Endothelial cell of umbilical vein (primary cell): Measurements from ENCODE around the gene SRBD1. TPM values are rescaled to one million over a fixed set of nuclear protein-coding genes. Genes with fewer than 3 reads are reported as not detected.

Source experiments
- BruUV-seq: library from RNA; stranded (reverse); fragments of 400-500 nt; replicated peaks from 2 replicates; lab custom pipeline; 2021; lab: Mats Ljungman, UMichigan
- CTCF ChIA-PET: fragments of 300-600, 350-600 bp; sonication (Branson Sonifier 250); formaldehyde crosslinking; loops from one replicate; lab custom pipeline; 2021; ENCODE audit warnings: antibody characterized with exemption, inconsistent platforms; lab: Charles Lee
- POLR2A ChIA-PET: fragments of 300-600, 350-600 bp; sonication (Branson Sonifier 250); formaldehyde crosslinking; loops from one replicate; lab custom pipeline; 2021; ENCODE audit warnings: antibody characterized with exemption, inconsistent platforms; lab: Charles Lee
- DNase-seq: peaks from one replicate; pipeline ENCODE4 v3.0.0-alpha.2; 2011; ENCODE audit warnings: low read depth, low spot score
- FAIRE-seq: peaks from 2 replicates; lab custom pipeline; 2011; peaks lifted over from hg19 to GRCh38; lab: Jason Lieb, UNC
- H2AFZ ChIP-seq: 2 replicates; pipeline ENCODE4 v1.6.0; 2012; ENCODE audit warnings: low read depth, low read length, control low read depth, inconsistent platforms
- H3K27ac ChIP-seq: 2 replicates; pipeline ENCODE4 v1.5.1; 2011; ENCODE audit warnings: low read depth, mild to moderate bottlenecking, control low read depth, low read length, moderate library complexity; ENCODE audit not compliant: insufficient read depth
- H3K27me3 ChIP-seq, 2 experiments: 2 replicates each; pipeline versions ENCODE4 v1.6.0 to v1.6.1; 2011; ENCODE audit warnings: low read length in 2 of 2, mixed read lengths in 1 of 2; ENCODE audit not compliant: control insufficient read depth in 2 of 2, insufficient read depth in 2 of 2
- H3K36me3 ChIP-seq, 2 experiments: 2 replicates in 1 of 2; 3 replicates in 1 of 2; pipeline ENCODE4 v1.5.1; 2011; ENCODE audit warnings: low read length in 2 of 2, mild to moderate bottlenecking in 1 of 2, moderate library complexity in 1 of 2; ENCODE audit not compliant: control insufficient read depth in 2 of 2, insufficient read depth in 2 of 2; ENCODE audit errors: extremely low read depth in 1 of 2
- H3K4me1 ChIP-seq: 3 replicates; pipeline ENCODE4 v1.5.1; 2011; ENCODE audit warnings: mild to moderate bottlenecking, low read length; ENCODE audit not compliant: control insufficient read depth, insufficient read depth; ENCODE audit errors: extremely low read depth
- H3K4me2 ChIP-seq: 2 replicates; pipeline ENCODE4 v1.6.1; 2011; ENCODE audit warnings: low read length, control low read depth, mixed read lengths; ENCODE audit not compliant: insufficient read depth
- H3K4me3 ChIP-seq, 3 experiments: fragments of 200-600 bp in 1 of 3; sonication (generic), shearing (Covaris generic) in 1 of 3; replicated peaks in 1 of 3; 2 replicates each; pipeline ENCODE4 v1.5.1; 2011 to 2016; ENCODE audit warnings: control low read depth in 3 of 3, low read length in 3 of 3, mild to moderate bottlenecking in 2 of 3, inconsistent platforms in 1 of 3, low read depth in 1 of 3, moderate library complexity in 1 of 3; ENCODE audit not compliant: insufficient read depth in 1 of 3
- H3K79me2 ChIP-seq: 2 replicates; pipeline ENCODE4 v1.6.0; 2012; ENCODE audit warnings: low read length, inconsistent platforms; ENCODE audit not compliant: control insufficient read depth, insufficient read depth
- H3K9ac ChIP-seq: replicated peaks from 2 replicates; pipeline ENCODE3; 2011; ENCODE audit warnings: low read length, control low read depth; ENCODE audit not compliant: insufficient read depth; ENCODE audit errors: extremely low read depth
- H3K9me1 ChIP-seq: replicated peaks from 3 replicates; pipeline ENCODE4 v1.6.0; 2011; ENCODE audit warnings: mild to moderate bottlenecking, low read length; ENCODE audit not compliant: control insufficient read depth, insufficient read depth; ENCODE audit errors: extremely low read depth
- H3K9me3 ChIP-seq: replicated peaks from 2 replicates; pipeline ENCODE4 v1.5.1; 2012; ENCODE audit warnings: low read length, inconsistent platforms; ENCODE audit not compliant: control insufficient read depth, insufficient read depth
- H4K20me1 ChIP-seq: replicated peaks from 2 replicates; pipeline ENCODE3; 2011; ENCODE audit warnings: mild to moderate bottlenecking, low read length; ENCODE audit not compliant: control insufficient read depth, insufficient read depth; ENCODE audit errors: extremely low read depth
- EZH2 ChIP-seq: IDR thresholded peaks from 2 replicates; pipeline ENCODE4 v1.6.1; 2012; ENCODE audit warnings: borderline replicate concordance, low read depth, mild to moderate bottlenecking, moderate library complexity, low read length, inconsistent platforms; ENCODE audit not compliant: severe bottlenecking
- FOS ChIP-seq: IDR thresholded peaks from 2 replicates; pipeline ENCODE4 v1.6.1; 2011; ENCODE audit warnings: mild to moderate bottlenecking, low read length, moderate library complexity, borderline replicate concordance; ENCODE audit not compliant: insufficient read depth
- GATA2 ChIP-seq: IDR thresholded peaks from 2 replicates; pipeline ENCODE4 v1.7.0; 2011; ENCODE audit warnings: low read depth, mild to moderate bottlenecking, moderate library complexity, mixed read lengths, low read length; ENCODE audit not compliant: insufficient read length, insufficient read depth
- JUN ChIP-seq: IDR thresholded peaks from 2 replicates; pipeline ENCODE4 v1.6.1; 2011; ENCODE audit warnings: borderline replicate concordance, low read depth; ENCODE audit not compliant: insufficient read length, insufficient read depth
- MYC ChIP-seq: IDR thresholded peaks from one replicate; pipeline ENCODE4 v1.6.1; 2011; ENCODE audit warnings: mild to moderate bottlenecking, low read depth, low read length
- POLR2A ChIP-seq: IDR thresholded peaks from 2 replicates; pipeline ENCODE4 v1.6.1; 2012; ENCODE audit warnings: low read depth, mild to moderate bottlenecking, control low read depth, low read length
- POLR2AphosphoS5 ChIP-seq: IDR thresholded peaks from 2 replicates; pipeline ENCODE4 v1.6.1; 2012; ENCODE audit warnings: low read depth, mild to moderate bottlenecking, control low read depth, low read length, moderate library complexity; ENCODE audit not compliant: insufficient read depth
- dilution Hi-C: fragments of 300-500 bp; cut with MboI; formaldehyde crosslinking; loops from one replicate; pipeline ENCODE4 v1.15.0; 2019; ENCODE audit warnings: low sequenced_read_pairs; ENCODE audit not compliant: extremely low pct_ligation_motif_present
- intact Hi-C: fragments of 100-400 bp; cut with micrococcal nuclease; formaldehyde crosslinking; loops from one replicate; pipeline ENCODE4 v1.10.0; 2022
- polyA plus RNA-seq, 4 experiments: library from polyadenylated mRNA; depleted of rRNA in 3 of 4; stranded (reverse) in 3 of 4; unstranded in 1 of 4; fragments of >200 nt; gene quantifications; 2 replicates each; pipeline versions ENCODE4 v1.2.1 to v1.2.3, GENCODE V29; 2011 to 2012; ENCODE audit warnings: missing spikeins in 1 of 4
- total RNA-seq: library from RNA; stranded (reverse); gene quantifications from 2 replicates; pipeline ENCODE4 v1.2.3, GENCODE V29; 2021
- TF ChIP-seq, protein P1 (sequence below), 2 donors: IDR thresholded peaks; 1 replicate in 1 of 2; 2 replicates in 1 of 2; pipeline ENCODE4 v1.5.1; 2011; ENCODE audit warnings: low read length in 2 of 2, mild to moderate bottlenecking in 2 of 2, moderate library complexity in 2 of 2, control low read depth in 1 of 2, inconsistent platforms in 1 of 2, low read depth in 1 of 2; ENCODE audit not compliant: insufficient read depth in 1 of 2; ENCODE audit errors: extremely low read depth in 1 of 2
- TF ChIP-seq, protein P2 (sequence below): IDR thresholded peaks from 2 replicates; pipeline ENCODE4 v1.6.1; 2011; ENCODE audit not compliant: insufficient read depth, insufficient read length

The SRBD1 gene
- total and polyA plus RNA-seq, 2 donors (not counting 3 experiments of a cell fraction or from before 2014, with no cell fraction given), result 3.7 to 12.5 TPM

DNA sequence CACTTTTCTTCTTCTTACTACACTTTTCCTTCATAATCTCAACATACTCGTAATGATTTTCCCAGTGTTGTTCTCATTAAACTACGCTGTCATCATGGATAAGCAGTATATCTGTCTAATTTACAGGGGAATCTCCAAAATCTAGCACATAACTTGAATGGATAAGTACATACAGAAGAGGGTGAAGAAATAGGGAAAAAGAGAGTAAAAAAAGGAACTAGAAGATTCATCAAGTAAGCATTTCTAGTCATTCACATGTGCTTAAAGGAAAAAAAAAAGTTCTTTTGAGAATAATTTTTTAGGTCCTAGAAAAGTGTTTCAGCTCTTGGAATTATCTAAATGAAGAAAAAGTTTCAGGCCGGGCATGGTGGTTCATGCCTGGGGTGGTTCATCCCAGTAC lies 51.6 kb downstream of the SRBD1 start:
- H3K36me3 ChIP-seq, result no peaks in the 10 kb centered on the region
- no peak overlapping the region for H3K4me2 ChIP-seq
- H3K27me3 ChIP-seq, result no peaks in the 10 kb centered on the region
- BruUV-seq, result no TSS peak
- H3K4me3 ChIP-seq, result no peak overlapping the region
- no peaks in the 10 kb centered on the region for H4K20me1 ChIP-seq
- dilution Hi-C loops, result no loop called here
- no peaks in the 10 kb centered on the region for H3K79me2 ChIP-seq
- TF ChIP-seq, protein P1, sequence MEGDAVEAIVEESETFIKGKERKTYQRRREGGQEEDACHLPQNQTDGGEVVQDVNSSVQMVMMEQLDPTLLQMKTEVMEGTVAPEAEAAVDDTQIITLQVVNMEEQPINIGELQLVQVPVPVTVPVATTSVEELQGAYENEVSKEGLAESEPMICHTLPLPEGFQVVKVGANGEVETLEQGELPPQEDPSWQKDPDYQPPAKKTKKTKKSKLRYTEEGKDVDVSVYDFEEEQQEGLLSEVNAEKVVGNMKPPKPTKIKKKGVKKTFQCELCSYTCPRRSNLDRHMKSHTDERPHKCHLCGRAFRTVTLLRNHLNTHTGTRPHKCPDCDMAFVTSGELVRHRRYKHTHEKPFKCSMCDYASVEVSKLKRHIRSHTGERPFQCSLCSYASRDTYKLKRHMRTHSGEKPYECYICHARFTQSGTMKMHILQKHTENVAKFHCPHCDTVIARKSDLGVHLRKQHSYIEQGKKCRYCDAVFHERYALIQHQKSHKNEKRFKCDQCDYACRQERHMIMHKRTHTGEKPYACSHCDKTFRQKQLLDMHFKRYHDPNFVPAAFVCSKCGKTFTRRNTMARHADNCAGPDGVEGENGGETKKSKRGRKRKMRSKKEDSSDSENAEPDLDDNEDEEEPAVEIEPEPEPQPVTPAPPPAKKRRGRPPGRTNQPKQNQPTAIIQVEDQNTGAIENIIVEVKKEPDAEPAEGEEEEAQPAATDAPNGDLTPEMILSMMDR (IDR thresholded peaks at IDR 0.05; ENCODE audit: extremely low read depth in 1 of 2, insufficient read depth in 1 of 2, low read depth in 1 of 2, low read length in 2 of 2), result no peak
- H3K4me1 ChIP-seq, result no peaks in the 10 kb centered on the region
- POLR2A ChIA-PET, result no interaction called here
- H3K27ac ChIP-seq, result no peak overlapping the region
- no peak for DNase-seq
- no peaks in the 10 kb centered on the region for H3K9me1 ChIP-seq
- H3K9me3 ChIP-seq, result no peaks in the 10 kb centered on the region
- intact Hi-C loops, result no loop called here
- H3K9ac ChIP-seq, result no peak overlapping the region
- CTCF ChIA-PET, result no interaction called here
- H2AFZ ChIP-seq, result no peak overlapping the region
- no peak for FAIRE-seq

DNA sequence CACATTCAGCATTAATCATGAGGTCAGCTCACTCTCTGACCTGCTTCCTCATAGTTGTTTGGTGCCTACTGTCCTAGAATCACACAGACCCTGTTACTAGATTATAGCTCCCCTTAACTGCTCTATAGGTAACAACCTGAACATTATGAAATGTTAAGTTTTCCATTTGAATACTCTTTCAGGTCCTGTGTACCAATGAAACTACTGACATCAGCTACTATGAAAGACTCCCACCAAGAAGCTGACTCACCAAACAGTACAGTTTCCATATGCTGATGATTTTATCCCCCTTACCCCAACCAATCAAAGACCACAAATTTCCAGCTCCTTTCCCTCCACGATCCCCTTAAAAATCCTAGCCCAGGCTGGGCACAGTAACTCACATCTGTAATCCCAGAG lies 56.3 kb downstream of the SRBD1 start:
- Histone ChIP-seq H3K9ac (no peak overlapping the region), H3K4me1 (no peaks in the 10 kb centered on the region), H3K79me2 (no peaks in the 10 kb centered on the region), H3K4me2 (no peak overlapping the region), H2AFZ (no peak overlapping the region), H3K4me3 (no peak overlapping the region), H4K20me1 (no peaks in the 10 kb centered on the region), H3K9me1 (no peaks in the 10 kb centered on the region), H3K27ac (no peak overlapping the region), H3K9me3 (no peaks in the 10 kb centered on the region), H3K27me3 (no peaks in the 10 kb centered on the region), H3K36me3 (no peaks in the 10 kb centered on the region)
- FAIRE-seq, result peak; percentile 79
- DNase-seq, result peak; percentile 45
- intact Hi-C loops, result loop anchor here (5.0 kb wide), 1 partner anchor 1347 kb away; no protein-coding TSS in a partner anchor
- ChIA-PET POLR2A (no interaction called here), CTCF (interaction anchor here (1.0 to 1.6 kb wide), 7 partner anchors 8 to 71 kb away, joined by 3 to 11 read pairs (median 3); no protein-coding TSS in a partner anchor)
- BruUV-seq, result no TSS peak
- no peak for TF ChIP-seq POLR2A
- TF ChIP-seq FOS, result no peak
- TF ChIP-seq MYC, result no peak
- TF ChIP-seq EZH2, result no peak
- no peak for TF ChIP-seq POLR2AphosphoS5
- no peak for TF ChIP-seq GATA2
- TF ChIP-seq, protein P1 (IDR thresholded peaks at IDR 0.05; ENCODE audit: extremely low read depth in 1 of 2, insufficient read depth in 1 of 2, low read depth in 1 of 2, low read length in 2 of 2), result no peak
- no peak for TF ChIP-seq JUN
- TF ChIP-seq, protein P2, sequence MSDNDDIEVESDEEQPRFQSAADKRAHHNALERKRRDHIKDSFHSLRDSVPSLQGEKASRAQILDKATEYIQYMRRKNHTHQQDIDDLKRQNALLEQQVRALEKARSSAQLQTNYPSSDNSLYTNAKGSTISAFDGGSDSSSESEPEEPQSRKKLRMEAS, result no peak
- dilution Hi-C loops, result no loop called here
